GM23338 (cell line): ENCODE results near the gene FBN2. TPM values are rescaled to one million over a fixed set of nuclear protein-coding genes. Genes with fewer than 3 reads are reported as not detected.
"Not testable (repeated sequence)": the region's sequence is repeated elsewhere in the genome, so short reads cannot be mapped to it uniquely, and the experiment has no call there.

Experiments used
- ATAC-seq: fragments of 200-7000 bp; cut with Tn5 transposase; 3 replicates; pipeline ENCODE4 v1.9.1; 2020
- DNase-seq: peaks from one replicate; pipeline ENCODE4 v3.0.0-alpha.2; 2015; ENCODE audit warnings: low spot score
- H2AFZ ChIP-seq: fragments of 200-600 bp; sonication (generic); 2 replicates; pipeline ENCODE4 v1.8.0; 2016; ENCODE audit warnings: antibody characterized with exemption, mild to moderate bottlenecking, moderate library complexity
- H3F3A ChIP-seq: fragments of 200-600 bp; sonication (generic); replicated peaks from 2 replicates; pipeline ENCODE4 v1.8.0; 2017; ENCODE audit warnings: antibody characterized with exemption, mixed run types, low read depth
- H3K27ac ChIP-seq: fragments of 200-600 bp; sonication (generic); 2 replicates; pipeline ENCODE4 v1.6.1; 2016; ENCODE audit warnings: low read depth
- H3K27me3 ChIP-seq: fragments of 200-600 bp; sonication (generic); 2 replicates; pipeline ENCODE4 v1.8.0; 2016; ENCODE audit warnings: mild to moderate bottlenecking, mixed run types, moderate library complexity; ENCODE audit not compliant: insufficient read depth
- H3K36me3 ChIP-seq: fragments of 200-600 bp; sonication (generic); 2 replicates; pipeline ENCODE4 v1.8.0; 2016; ENCODE audit warnings: mild to moderate bottlenecking; ENCODE audit not compliant: insufficient read depth
- H3K4me1 ChIP-seq: fragments of 200-600 bp; sonication (generic); 2 replicates; pipeline ENCODE4 v1.8.0; 2016; ENCODE audit warnings: mild to moderate bottlenecking, moderate library complexity; ENCODE audit not compliant: insufficient read depth
- H3K4me2 ChIP-seq: fragments of 200-600 bp; sonication (generic); 2 replicates; pipeline ENCODE4 v1.7.1; 2017; ENCODE audit warnings: mixed run types
- H3K4me3 ChIP-seq: fragments of 200-600 bp; sonication (generic); 2 replicates; pipeline ENCODE4 v1.6.1; 2016; ENCODE audit warnings: mixed run types
- H3K79me2 ChIP-seq: fragments of 200-600 bp; sonication (generic); replicated peaks from 2 replicates; pipeline ENCODE4 v1.8.0; 2017; ENCODE audit warnings: mild to moderate bottlenecking; ENCODE audit not compliant: insufficient read depth
- H3K9me2 ChIP-seq: fragments of 200-600 bp; sonication (generic); 2 replicates; pipeline ENCODE4 v1.8.0; 2017; ENCODE audit not compliant: insufficient read depth
- H4K20me1 ChIP-seq: fragments of 200-600 bp; sonication (generic); replicated peaks from 2 replicates; pipeline ENCODE4 v1.8.0; 2017; ENCODE audit warnings: mild to moderate bottlenecking; ENCODE audit not compliant: insufficient read depth
- H3K27ac Mint-ChIP-seq: 2 replicates; pipeline ENCODE4 v1.8.0; 2020; ENCODE audit warnings: inconsistent platforms, mild to moderate bottlenecking, moderate library complexity, mixed read lengths
- H3K27me3 Mint-ChIP-seq: 3 replicates; pipeline ENCODE4 v1.8.0; 2022; ENCODE audit warnings: low read depth, mild to moderate bottlenecking, moderate library complexity, mixed read lengths, inconsistent platforms; ENCODE audit not compliant: insufficient read depth, poor library complexity
- H3K36me3 Mint-ChIP-seq: 3 replicates; pipeline ENCODE4 v1.8.0; 2021; ENCODE audit warnings: low read depth, mild to moderate bottlenecking, inconsistent platforms, moderate library complexity, mixed read lengths
- H3K4me1 Mint-ChIP-seq: 3 replicates; pipeline ENCODE4 v1.8.0; 2020; ENCODE audit warnings: mild to moderate bottlenecking, inconsistent platforms, mixed read lengths
- H3K4me3 Mint-ChIP-seq: 3 replicates; pipeline ENCODE4 v1.8.0; 2021; ENCODE audit warnings: moderate library complexity, mild to moderate bottlenecking, inconsistent platforms, mixed read lengths
- H3K9me3 Mint-ChIP-seq: 3 replicates; pipeline ENCODE4 v1.8.0; 2020; ENCODE audit warnings: moderate library complexity, mild to moderate bottlenecking, inconsistent platforms, mixed read lengths
- CREB1 ChIP-seq: fragments of 250-450 bp; sonication (Bioruptor Pico); IDR thresholded peaks from 2 replicates; pipeline ENCODE4 v1.5.0; 2020; ENCODE audit warnings: low read depth, mild to moderate bottlenecking, moderate library complexity
- CTCF ChIP-seq, 2 experiments: fragments of 200-600 bp in 1 of 2; sonication (generic) in 1 of 2; conservative IDR thresholded peaks; 2 replicates each; pipeline versions ENCODE4 v1.5.1 to v1.6.1; 2016 to 2017; ENCODE audit warnings: antibody characterized with exemption in 2 of 2, low read depth in 2 of 2, mild to moderate bottlenecking in 2 of 2, moderate library complexity in 1 of 2
- EZH2 ChIP-seq: fragments of 200-600 bp; sonication (generic); IDR thresholded peaks from one replicate; pipeline ENCODE4 v1.8.0; 2017; ENCODE audit warnings: antibody characterized with exemption, mild to moderate bottlenecking, low read depth; ENCODE audit not compliant: unreplicated experiment
- JUNB ChIP-seq: IDR thresholded peaks from one replicate; pipeline ENCODE4 v1.6.1; 2016; ENCODE audit warnings: antibody characterized with exemption; ENCODE audit not compliant: unreplicated experiment
- REST ChIP-seq: IDR thresholded peaks from one replicate; pipeline ENCODE4 v1.6.1; 2018; ENCODE audit warnings: antibody characterized with exemption; ENCODE audit not compliant: unreplicated experiment
- ZNF114 ChIP-seq: fragments of 250-450 bp; sonication (Bioruptor Pico); IDR thresholded peaks from 2 replicates; pipeline ENCODE4 v1.5.0; 2020; ENCODE audit warnings: mild to moderate bottlenecking, moderate library complexity
- polyA plus RNA-seq: library from polyadenylated mRNA; unstranded; fragments of >200 nt; fragmentation: Nextera tagmentation; extraction: Ambion mirVana; gene quantifications from 2 replicates; pipeline ENCODE4 v1.2.1, GENCODE V29; 2016
- total RNA-seq: library from RNA; depleted of rRNA; stranded (reverse); fragments of >200 nt; shearing (Covaris generic); gene quantifications from 2 replicates; pipeline ENCODE4 v1.2.3, GENCODE V29; 2014

Gene FBN2
- total and polyA plus RNA-seq, 2 experiments from 2014 or later, result 2.6 to 13.6 TPM

DNA sequence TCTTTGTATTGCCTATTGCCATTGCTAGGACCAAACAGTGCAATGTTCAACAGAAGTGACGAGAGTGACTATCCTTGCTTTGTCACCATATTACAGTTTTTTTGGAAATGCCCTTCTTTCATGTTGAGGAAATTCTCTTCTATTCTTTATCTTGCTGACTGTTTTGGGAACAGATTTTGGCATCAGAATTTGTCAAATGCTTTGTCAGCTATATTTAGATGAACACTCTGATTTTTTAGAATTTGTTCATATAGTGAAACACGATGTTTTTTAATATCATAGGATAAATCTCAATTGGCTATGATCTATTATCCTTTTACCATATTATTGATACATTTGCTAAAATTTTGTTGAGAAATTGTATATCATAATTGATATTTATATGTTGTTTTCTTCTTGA lies 31.4 kb downstream of the FBN2 start:
- Mint-ChIP-seq H3K27ac (no peak overlapping the region), H3K36me3 (peaks cover 43% of the 10 kb centered on the region), H3K9me3 (peaks cover 34% of the 10 kb centered on the region), H3K4me3 (no peak overlapping the region), H3K4me1 (no peaks in the 10 kb centered on the region), H3K27me3 (no peaks in the 10 kb centered on the region)
- Histone ChIP-seq H2AFZ (no peak overlapping the region), H3K9me2 (no peaks in the 10 kb centered on the region), H3F3A (no peaks in the 10 kb centered on the region), H3K27me3 (no peaks in the 10 kb centered on the region), H3K4me2 (no peak overlapping the region), H3K27ac (no peak overlapping the region), H3K4me3 (no peak overlapping the region), H3K79me2 (no peaks in the 10 kb centered on the region), H3K36me3 (no peaks in the 10 kb centered on the region; the same call in 1 of the 2 replicates), H3K4me1 (no peaks in the 10 kb centered on the region), H4K20me1 (no peaks in the 10 kb centered on the region)
- DNase-seq (no peak), ATAC-seq (no peak)
- TF ChIP-seq JUNB, result no peak

DNA sequence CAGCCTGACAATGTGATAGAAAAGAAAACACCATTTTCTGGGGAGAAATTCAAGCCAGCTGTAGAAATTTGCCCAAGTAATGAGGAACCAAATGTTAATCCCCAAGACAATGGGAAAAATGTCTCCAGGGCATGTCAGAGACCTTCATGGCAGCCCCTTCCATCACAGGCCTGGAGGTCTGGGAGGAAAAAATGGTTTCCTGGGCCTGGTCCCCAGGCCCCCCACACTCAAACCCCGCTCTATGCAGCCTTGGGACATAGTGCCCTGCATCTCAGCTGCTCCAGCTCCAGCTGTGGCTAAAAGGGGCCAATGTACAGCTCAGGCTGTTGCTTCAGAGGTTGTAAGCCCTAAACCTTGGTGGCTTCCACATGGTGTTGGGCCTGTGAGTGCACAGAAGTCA lies 34.3 kb downstream of the FBN2 start:
- not testable (repeated sequence) for H3K9me2 ChIP-seq, H3K79me2 ChIP-seq, H3K36me3 ChIP-seq, H4K20me1 ChIP-seq, H3K27me3 Mint-ChIP-seq, H3K4me2 ChIP-seq, H3K4me3 Mint-ChIP-seq, H3K27ac ChIP-seq, H3K27ac Mint-ChIP-seq, H2AFZ ChIP-seq, DNase-seq, ATAC-seq, H3F3A ChIP-seq, H3K27me3 ChIP-seq, H3K4me3 ChIP-seq
- Mint-ChIP-seq H3K9me3 (peaks cover 34% of the 10 kb centered on the region), H3K4me1 (peaks cover 21% of the 10 kb centered on the region), H3K36me3 (peaks cover 43% of the 10 kb centered on the region)
- H3K4me1 ChIP-seq, result peaks cover 19% of the 10 kb centered on the region

DNA sequence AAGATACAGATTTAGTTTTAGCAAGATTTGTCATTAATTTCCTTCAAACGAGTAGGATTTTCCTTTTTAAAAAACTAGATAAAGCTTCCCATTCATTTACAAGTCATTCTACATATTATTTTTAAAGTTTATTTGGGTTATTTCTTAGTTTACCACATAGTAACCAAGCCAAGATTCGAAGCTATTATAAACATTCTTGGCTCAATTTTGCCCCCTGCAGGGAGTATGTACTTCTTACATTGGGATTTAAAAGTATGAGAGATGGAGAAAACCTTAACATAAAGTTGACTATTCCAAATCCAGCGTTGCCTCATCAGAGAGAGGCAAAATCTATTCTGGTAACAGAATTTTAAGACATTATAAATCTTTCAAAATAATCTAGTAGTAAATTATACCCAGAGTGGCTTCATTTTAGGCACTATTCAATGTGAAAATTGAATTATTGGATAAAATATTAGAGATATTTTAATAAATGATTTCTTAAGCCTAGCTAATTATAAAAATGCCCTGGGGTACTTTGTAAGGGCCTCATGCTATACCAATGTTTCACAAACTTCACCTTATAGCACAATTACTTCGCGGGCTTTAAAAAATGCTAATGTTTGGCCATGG lies 39.1 kb downstream of the FBN2 start:
- H3K36me3 ChIP-seq, result no peaks in the 10 kb centered on the region; the same call in 1 of the 2 replicates
- no peak overlapping the region for H3K4me3 ChIP-seq
- no peaks in the 10 kb centered on the region for H3K79me2 ChIP-seq
- peaks cover 42% of the 10 kb centered on the region for H3K4me1 Mint-ChIP-seq
- H3K36me3 Mint-ChIP-seq, result peaks cover 15% of the 10 kb centered on the region
- no peaks in the 10 kb centered on the region for H3K27me3 ChIP-seq
- peak overlapping the region; percentile 54; the same call in 1 of the 2 replicates for H3K4me2 ChIP-seq
- DNase-seq (peak; percentile 66), ATAC-seq (no peak)
- H4K20me1 ChIP-seq, result no peaks in the 10 kb centered on the region
- H3K4me3 Mint-ChIP-seq, result no peak overlapping the region
- no peak overlapping the region for H2AFZ ChIP-seq
- H3K9me2 ChIP-seq, result no peaks in the 10 kb centered on the region
- no peaks in the 10 kb centered on the region for H3K27me3 Mint-ChIP-seq
- no peaks in the 10 kb centered on the region for H3F3A ChIP-seq
- no peak overlapping the region for H3K27ac ChIP-seq
- H3K4me1 ChIP-seq, result peaks cover 23% of the 10 kb centered on the region
- no peak for TF ChIP-seq EZH2
- TF ChIP-seq ZNF114 (CRISPR knock-in tag), result no peak
- no peak for TF ChIP-seq CREB1 (CRISPR knock-in tag)
- no peak for TF ChIP-seq REST
- TF ChIP-seq CTCF (conservative IDR thresholded peaks at IDR 0.05; ENCODE audit: low read depth in 2 of 2), result peak; percentile 47 to 51; a peak in 3 of 4 replicates
- H3K9me3 Mint-ChIP-seq, result peaks cover 15% of the 10 kb centered on the region
- H3K27ac Mint-ChIP-seq, result no peak overlapping the region
